GM18519 (cell line): ENCODE measurements around the gene CNPY2.
A peak's percentile ranks its signal among the peaks of the same experiment; 100 is the strongest.
"Not testable (repeated sequence)": the region's sequence is repeated elsewhere in the genome, so short reads cannot be mapped to it uniquely, and the experiment has no call there.

Experiments used
- ATAC-seq: cut with Tn5 transposase; IDR thresholded peaks from one replicate; pipeline ENCODE4 v1.9.1; 2021; ENCODE audit warnings: mild to moderate bottlenecking, moderate library complexity; ENCODE audit not compliant: unreplicated experiment, low FRiP score

Gene CNPY2

DNA sequence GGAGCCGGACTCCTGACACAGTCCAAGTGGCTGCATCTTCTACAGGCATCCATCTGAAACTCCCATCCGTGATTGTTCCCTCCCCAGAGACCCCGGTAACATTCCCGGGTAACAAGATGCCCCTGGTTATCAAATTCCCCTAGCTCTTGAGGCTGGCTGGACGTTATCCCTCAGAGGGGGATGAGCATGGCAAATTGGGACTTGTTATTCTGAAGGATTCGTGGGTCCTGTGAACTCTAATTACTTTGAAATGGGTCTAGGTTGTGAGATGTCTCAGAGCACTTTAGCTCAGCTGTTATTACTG is 18.7 kb upstream of the CNPY2 start:
- no peak for ATAC-seq

DNA sequence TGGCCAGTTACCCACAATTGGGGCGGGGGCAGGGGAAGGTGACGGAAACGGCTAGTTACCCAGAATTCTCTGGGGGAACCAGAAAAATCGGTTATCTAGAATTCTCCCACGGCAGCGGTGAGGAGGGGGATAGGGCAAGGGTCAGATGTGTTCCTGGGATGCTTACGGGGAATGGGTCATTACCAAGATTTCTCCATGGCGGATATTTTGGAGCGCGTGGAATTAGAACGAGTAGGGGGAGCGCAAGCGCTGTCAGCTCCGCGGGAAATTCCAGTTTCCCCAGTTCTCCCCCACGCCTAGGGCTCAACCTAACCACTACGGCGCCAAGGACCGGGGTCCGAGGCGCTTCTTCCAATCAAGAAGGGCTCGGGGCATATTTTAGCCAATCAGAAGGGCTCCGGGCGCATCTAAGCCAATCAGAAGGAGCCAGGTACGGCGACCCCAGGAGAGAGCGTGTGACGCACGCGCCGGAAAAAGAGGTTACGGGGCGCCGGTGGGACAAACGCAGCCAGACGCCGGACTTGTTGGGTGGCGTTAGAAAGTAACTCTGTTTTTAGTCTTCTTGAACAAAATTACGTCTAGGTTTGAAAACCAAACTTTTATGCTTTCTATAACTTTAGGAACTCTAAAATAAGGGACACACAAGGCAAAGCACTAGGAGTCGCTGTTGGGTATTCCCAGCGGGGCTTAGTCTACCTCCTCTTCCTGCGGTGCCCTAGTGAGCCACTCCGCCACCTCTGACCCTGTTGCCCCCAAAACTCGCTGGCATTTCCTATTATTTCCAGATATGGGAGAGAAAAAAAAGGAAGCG is 18.1 kb upstream of the CNPY2 start, which contains the start of gene PAN2:
Gene PAN2 (minus strand): TSS at position 322 of the 811 bp plus-strand sequence. CDS start 906 bp downstream, outside the sequence.
- peak; percentile 79 for ATAC-seq

DNA sequence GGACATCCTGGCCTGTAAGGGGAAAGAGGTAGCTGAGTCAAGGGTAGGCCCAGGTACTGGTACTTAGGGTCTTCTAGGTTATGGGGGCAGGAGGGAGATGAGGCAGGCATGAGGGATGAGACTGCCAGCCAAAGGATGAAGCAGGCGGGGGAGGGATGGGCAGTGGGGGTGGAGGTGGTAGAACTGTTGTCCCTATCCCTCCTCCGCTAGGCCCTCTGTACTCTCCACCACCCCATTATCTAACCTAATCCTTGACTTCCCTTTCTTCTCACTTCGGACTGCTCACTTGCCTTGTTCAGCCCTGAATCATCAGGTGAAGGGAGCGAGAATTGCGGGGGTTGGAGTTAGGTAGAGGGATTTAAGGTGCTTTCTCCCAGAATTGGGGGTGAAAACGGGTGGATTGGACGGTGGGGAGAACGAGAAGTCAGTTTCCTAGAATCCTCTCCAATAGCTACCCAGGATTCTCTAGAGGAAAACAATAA is 17.4 kb upstream of the CNPY2 start:
- ATAC-seq, result no peak

DNA sequence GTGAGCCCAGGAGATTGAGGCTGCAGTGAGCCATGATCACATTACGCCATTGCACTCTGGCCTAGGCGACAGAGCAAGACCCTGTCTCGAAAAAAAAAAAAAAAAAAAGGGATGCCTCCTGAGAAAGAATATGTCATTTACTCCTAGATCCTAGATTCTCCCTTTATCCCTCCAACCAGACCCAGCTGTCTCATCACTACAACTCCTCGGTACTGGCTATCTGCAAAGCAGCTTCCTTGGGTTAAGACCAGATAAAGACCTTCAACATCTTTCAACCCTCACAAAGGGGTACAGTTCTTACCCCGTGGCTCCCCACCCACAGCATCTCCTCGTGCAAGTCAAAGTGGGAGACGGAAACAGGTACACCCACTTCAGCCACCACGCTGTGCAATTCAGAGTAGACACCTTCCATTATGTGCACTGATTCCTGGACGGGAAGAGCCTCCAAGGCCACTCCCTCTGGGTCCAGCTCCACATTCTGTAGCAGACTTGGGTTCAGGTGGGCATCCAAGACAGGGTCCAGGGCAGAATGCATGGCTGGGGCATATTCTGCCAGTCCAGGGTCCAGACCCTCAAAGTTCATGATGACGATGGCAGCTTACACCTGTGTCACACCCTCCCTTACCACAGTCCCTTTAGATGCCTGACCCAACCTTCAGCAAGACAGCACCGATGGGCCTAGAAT is 16.9 kb upstream of the CNPY2 start:
- ATAC-seq, result no peak

DNA sequence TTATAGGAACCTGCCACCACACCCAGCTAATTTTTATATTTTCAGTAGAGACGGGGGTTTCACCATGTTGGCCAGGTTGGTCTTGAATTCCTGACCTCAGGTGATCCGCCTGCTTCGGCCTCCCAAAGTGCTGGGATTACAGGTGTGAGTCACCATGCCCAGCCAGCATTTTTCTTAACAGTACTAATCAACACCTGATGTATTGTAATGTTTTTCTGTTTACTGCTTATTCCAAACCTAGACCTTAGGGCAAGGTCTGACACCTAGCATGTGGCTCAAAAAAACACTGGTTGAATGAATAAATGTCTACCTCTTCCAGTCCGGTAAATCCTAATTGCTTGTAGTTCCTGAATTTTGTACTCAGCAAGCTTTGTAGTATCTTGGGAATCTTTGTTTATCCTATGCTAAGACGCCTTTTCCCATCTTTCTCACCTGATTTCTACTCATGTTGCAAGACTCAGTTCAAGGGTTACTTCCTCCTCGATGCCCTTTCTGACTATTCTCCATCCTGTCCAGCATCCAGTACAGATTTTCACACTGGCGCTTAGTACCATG is 15.2 kb upstream of the CNPY2 start:
- no peak for ATAC-seq

DNA sequence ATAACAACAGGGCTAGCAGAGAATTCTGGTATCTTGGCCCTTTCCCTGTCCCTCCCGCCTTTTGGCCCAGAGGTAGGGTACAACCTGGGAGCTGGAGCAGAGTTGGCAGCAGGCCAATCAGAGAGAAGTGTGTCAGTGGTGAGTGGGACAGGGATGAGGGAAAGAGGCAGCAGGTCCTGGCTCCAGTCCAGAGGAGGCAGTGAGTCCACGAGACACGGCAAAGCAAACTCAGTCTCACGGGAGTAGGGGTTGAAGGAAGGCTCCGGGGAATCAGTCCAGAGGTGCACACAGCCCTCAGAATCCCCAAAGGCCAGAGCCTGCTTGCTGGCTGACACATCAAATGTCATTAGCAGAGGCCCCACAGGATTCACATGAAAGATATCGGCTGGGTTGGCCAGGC is 10.7 kb upstream of the CNPY2 start:
- no peak for ATAC-seq

DNA sequence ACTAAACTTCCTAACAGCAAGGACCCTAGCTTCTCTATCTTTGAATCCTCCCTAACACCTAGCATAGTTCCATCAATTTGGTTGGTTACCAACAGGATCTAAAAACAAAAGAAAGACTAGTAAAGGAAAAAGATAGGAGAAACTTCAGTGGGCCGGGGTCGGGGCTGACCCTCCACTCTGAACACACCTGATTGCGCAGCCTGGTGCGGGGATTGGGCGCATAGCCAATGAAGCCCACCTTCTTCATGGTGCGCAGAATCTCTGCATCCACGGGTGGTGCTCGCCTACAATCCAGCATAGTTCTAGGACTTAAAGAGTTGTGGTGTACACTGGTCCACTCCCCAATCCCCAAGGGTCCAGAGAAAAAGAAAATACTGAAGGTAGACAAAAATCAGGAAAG is 10.3 kb upstream of the CNPY2 start:
- no peak for ATAC-seq

DNA sequence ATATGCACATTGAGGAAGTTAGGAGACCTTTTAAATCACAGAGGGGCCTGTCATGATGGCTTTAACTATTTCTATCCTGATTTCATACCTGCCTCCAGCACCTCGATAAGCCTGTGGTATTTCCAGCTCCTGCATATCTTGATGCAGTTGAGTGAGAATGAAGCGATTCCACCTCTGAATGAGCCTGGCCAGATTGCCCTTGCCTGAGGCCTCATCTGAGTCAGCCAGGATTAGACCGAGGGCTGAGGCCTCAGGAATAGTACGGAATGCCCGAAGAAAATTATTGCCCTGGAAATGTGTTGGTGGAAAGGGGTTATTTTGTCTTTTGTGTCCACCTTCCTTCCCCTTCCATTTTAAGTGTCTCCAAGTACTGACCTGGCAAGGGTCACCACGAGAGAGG is 8.4 kb upstream of the CNPY2 start:
- no peak for ATAC-seq

DNA sequence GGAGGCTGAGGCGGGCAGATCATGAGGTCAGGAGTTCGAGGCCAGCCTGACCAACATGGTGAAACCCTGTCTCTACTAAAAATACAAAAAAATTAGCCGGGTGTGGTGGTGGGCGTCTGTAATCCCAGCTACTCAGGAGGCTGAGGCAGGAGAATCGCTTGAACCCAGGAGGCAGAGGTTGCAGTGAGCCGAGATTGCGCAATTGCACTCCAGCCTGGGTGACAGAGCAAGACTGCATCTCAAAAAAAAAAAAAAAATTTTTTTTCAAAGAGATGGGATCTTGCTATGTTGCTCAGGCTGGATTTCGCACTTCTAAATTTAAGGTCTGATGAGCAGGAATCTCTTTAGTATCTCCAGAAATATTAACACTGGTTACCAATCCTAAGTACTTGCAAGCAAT is 5.8 kb upstream of the CNPY2 start:
- ATAC-seq, result not testable (repeated sequence)

DNA sequence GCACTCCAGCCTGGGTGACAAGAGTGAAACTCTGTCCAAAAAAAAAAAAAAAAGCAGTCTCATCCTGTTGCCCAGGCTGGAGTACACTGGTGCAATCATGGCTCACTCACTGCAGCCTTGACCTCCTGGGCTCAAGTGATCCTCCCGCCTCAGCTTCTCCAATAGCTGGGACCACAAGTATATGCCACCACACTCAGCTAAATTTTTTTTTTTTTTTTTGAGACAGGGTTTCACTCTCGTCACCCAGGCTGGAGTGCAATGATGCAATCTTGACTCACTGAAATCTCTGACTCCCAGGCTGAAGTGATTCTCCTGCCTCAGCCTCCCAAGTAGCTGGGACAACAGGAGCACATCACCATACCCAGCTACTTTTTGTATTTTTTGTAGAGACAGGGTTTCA is 5.2 kb upstream of the CNPY2 start:
- ATAC-seq, result no peak

DNA sequence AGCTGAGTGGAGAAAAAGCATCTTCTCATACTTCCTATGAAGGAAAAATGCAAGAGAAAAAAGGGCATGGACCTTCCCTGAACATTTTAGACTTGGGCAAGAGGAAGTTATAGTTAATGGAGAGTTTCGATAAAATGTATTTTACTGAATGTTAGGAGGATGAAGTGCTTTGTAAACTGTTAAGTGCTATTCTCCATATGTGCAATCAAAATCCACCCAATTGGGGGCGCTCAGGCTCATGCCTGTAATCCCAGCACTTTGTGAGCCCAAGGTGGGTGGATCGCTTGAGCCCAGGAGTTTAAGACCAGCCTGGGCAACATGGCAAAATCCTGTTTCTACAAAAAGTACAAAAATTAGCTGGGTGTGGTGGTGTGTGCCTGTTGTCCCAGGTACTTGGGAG is 1.9 kb upstream of the CNPY2 start:
- no peak for ATAC-seq

DNA sequence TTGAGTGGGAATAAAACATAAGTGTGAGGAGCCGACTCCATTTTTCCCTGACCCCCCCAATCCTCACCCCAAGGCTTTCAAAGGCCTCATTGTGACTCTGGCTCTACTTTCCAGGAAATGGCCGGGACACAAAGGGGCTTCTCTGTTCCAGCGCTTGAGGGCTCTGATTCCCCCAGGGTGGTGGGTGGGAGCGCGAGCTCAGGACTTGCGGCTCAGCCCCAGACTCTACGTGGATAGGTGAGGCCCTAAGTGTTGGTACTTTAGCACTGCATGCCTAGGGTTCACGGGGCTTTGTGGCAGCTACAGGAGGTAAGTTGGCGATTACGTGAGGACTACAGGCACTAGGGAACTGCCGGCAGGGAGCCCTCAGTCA is 553 bp downstream of the CNPY2 start:
- ATAC-seq, result no peak

DNA sequence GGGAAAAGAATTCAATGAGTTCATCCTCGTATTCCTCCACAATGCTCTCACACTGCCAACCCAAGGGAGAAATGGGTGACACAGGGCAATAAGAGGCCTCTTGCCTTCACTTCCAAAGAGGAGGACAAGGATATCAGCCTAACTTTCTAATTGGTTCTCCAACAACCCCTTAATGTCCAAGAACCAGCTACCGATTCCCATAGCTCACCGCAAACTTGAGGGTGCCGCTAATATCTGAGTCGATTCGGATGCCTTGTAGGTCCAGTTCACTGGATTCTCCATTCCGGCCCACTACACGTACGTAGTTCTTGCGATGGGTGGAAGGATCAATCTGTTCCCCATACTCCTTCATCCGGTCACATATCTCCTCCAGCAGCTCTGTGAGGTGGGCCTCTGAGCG is 4.8 kb downstream of the CNPY2 start:
- ATAC-seq, result no peak

DNA sequence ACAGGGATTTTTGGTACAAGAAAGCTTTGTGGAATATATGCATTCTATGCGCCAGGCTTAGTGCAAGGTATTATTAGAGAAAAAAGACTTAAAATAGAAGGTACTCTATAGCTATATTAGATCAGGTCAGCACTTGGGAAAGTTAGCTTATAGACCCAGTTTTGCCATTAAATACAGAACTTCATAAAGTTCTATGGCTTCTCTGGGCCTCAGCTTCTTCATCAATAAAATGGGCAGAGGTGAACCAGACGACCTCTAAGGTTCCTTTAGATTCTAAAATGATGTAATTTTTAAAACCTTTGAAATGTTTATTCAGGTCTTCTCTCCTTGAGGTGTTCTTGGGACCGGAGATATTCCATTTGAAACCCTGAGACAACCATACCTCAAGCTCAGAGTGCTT is 7.1 kb downstream of the CNPY2 start:
- ATAC-seq, result no peak

DNA sequence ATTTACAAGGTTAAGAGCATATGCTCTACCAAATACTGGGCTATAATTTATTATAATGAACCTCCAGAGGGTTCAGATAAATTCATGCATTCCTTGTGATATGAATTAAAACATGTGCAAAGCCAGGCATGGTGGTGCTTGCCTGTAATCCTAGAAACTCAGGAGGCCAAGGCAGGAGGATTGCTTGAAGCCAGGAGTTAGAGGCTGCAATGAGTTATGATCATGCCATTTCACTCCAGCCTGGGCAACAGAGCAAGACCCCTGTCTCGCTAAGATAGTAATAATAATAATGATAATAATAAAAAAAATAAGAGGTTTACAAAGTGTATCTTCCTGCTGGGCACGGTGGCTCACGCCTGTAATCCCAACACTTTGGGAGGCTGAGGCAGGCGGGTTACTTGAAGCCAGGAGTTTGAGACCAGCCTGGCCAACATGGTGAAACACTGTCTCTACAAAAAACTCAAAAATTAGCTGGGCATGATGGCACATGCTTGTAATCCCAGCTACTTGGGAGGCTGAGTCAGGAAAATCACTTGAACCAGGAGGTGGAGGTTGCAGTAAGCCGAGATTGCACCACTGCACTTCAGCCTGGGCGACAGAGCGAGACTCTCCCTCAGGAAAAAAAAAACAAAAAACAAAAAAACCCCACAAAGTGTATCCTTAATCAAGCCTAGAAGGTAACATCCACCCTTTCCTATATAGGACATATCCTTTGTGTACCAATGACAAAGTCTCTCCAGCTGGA is 8.4 kb downstream of the CNPY2 start:
- no peak for ATAC-seq

DNA sequence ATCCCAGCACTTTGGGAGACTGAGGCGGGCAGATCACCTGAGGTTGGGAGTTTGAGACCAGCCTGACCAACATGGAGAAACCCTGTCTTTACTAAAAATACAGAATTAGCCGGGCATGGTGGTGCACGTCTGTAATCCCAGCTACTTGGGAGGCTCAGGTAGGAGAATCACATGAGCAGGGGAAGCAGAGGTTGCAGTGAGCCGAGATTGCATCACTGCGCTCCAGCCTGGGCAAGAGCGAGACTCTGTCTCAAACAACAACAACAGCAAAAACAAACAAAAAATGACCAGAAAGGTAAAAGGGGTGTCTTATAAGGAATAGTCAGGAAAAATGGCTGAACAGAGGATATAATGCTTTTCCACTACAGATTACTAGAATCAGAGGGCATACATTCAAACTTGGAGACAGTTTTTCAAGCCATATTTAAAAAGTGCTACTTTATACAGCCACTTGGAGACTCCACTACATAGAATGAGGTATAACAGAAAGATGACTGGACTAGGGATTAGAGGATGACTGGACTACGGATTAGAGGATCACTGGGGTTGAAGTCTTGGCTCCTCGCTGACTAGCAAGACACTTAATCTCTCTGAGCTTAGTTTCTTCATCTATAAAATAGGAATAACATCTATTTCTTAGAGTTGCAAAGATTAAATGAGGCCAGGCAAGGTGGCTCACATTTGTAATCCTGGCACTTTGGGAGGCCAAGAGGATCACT is 10.8 kb downstream of the CNPY2 start:
- no peak for ATAC-seq

DNA sequence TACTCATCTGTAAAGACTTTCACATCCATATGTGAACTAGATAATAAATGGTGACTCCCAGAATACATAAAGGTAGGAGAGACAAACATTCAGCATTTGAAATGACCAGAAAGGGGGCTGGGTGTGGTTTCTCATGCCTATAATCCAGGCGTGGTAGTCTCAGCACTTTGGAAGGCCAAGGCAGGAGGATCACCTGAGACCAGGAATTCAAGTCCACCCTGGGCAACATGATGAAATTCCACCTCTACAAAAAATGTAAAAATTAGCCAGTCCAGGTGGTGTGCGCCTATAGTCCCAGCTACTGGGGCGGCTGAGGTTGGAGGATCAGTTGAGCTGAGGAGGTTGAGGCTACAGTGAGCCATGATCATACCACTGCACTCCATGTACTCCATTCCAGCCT is 11.5 kb downstream of the CNPY2 start:
- ATAC-seq, result no peak

DNA sequence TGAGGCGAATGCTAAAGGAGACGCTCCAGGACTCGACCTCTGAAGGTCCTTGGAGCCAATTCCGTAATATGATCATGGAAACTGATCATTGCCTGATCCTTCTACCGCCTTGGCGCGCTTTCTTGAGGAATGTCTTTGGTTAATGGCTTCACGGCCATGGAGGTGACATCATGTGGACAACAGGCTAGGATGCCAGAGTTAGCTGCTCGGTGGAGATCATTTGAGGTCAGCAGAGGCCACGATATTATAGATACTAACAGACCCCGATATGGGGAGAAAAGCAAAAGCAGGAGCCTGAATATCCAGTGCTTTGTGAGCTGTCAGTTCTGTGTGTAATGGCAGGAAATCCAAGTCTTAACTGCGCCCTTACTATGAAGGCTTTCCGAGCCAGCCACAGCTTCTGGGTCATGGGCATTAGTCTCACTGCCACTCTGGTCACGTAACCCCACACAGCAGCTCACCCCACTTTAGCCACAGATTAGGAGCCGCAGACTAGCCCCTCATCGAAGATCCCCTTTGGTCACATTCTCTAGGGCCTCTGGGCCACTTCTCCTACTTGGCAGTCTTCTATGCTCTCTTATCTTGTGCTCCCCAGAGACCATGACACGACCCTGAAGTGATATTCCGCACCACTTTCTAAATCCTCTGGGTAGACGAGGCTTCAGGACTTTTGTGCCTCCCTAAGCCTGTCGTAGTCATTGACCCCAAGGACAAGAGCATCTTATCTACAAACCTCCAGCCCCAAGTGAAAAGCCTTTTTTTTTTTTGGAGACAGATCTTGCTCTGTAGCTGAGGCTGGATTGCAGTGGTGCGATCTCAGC is 14.9 kb downstream of the CNPY2 start:
- ATAC-seq, result no peak

DNA sequence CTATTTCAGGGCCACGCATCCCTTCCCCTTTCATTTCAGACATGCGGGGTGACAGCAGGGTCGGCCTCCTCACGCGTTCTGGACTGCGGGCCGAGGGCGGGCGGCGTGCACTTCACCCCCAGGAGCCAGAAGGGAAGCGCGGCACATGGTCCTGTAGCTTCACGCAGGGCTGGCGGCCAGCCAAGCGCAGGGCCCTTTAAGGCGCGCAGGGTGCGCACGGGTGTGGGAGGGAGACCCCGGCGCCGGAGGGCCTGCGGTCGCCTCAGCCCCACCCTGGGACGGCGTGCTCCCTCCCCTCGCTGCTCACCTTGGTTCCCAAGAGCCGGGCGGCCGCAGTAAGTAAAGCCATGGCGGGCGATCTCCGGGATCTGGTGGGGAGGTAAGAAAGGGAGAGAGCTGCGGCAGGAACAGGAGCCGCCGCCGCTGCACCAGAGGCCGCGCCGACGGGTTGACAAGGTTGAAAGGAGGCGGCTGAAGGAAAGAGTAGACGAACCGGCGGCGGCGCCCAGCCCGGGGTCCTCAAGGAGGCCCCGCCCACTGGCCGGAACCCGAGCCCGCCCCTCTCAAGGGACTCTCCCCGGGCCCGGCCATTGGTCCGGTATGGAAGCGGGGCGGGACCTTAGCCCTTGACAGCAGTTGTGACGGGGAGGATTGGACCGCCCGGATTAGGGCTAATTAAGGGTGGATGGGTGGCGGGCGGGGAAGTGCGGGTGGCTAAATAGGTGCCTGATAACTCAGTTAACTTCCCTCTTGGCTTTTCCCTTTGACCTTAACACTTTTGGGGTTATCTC is 15.7 kb downstream of the CNPY2 start, which contains the start of gene CS:
Gene CS (minus strand): TSS at position 478 of the 791 bp plus-strand sequence. CDS start 129 bp downstream, at position 349.
- ATAC-seq, result peak; percentile 79
